Lower lobe of right lung (tissue), 2 donors: ENCODE data around the gene NCKAP1. TPM values are rescaled to one million over a fixed set of nuclear protein-coding genes. Genes with fewer than 3 reads are reported as not detected.

Experiments
- ATAC-seq, 2 donors: fragments of 200-7000 bp; cut with Tn5 transposase; one replicate each; pipeline ENCODE4 v1.9.1; 2020 to 2022; ENCODE audit warnings: mild to moderate bottlenecking in 2 of 2, moderate library complexity in 2 of 2
- DNase-seq: peaks from one replicate; pipeline ENCODE4 v3.0.0-alpha.2; 2020
- H3K27ac ChIP-seq: fragments of 200-600 bp; one replicate; pipeline ENCODE4 v1.8.0; 2022
- H3K27me3 ChIP-seq: fragments of 200-600 bp; one replicate; pipeline ENCODE4 v1.8.0; 2022; ENCODE audit warnings: low read depth
- H3K36me3 ChIP-seq: fragments of 200-600 bp; one replicate; pipeline ENCODE4 v1.8.0; 2022; ENCODE audit warnings: mild to moderate bottlenecking
- H3K4me1 ChIP-seq: fragments of 200-600 bp; one replicate; pipeline ENCODE4 v1.8.0; 2022
- H3K4me3 ChIP-seq: fragments of 200-600 bp; one replicate; pipeline ENCODE4 v1.8.0; 2022; ENCODE audit warnings: mild to moderate bottlenecking
- H3K9me3 ChIP-seq: fragments of 200-600 bp; one replicate; pipeline ENCODE4 v1.8.0; 2022
- intact Hi-C: fragments of 100-400 bp; cut with DNase I; formaldehyde crosslinking; loops from one replicate; pipeline ENCODE4 v1.11.0; 2022
- total RNA-seq: library from RNA; stranded (reverse); fragmentation: NEBNext Ultra II Directional; extraction: Animal tissue kit (Norgen Biotek cat#: 25700); gene quantifications from one replicate; pipeline ENCODE4 v1.2.1, GENCODE V29; 2021
- TF ChIP-seq, protein P1 (sequence below): fragments of 200-600 bp; IDR thresholded peaks from one replicate; pipeline ENCODE4 v1.8.0; 2022; ENCODE audit warnings: antibody characterized with exemption, mild to moderate bottlenecking
- donor health status: DM: no; HTN: yes; CAD: no; lungs with severe emphysema.

Gene NCKAP1
- total RNA-seq, 1 donor from 2014 or later, result 96.8 TPM

DNA sequence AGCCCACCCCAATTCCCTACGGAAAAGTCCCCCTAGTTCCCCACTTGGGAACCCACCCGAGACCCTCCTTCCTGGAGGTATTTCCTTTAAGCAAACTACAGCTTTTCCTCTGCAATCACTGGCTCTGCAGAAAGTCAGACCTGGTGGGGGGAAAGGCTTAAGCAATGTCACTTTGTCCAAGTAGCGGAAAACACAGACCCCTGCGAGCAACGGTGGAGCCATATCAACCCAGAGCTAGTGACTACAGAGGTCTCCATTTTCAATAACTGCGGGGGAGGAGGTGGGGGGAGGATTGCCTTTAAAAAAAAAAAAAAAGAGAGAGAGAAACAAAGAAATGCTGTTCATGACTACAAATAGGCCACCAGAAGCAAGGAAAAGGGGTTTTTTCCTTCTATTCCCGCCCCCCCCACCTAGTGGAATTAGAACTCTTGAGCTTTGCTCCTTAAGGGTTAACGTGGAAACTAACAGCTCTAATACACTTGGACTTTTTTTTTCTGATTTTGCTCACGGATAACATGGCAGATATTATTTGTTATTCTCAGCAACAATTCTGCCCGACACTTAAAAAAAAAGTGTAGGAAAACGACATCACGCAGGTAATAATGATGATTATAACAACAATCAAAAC, 170.7 kb downstream of the NCKAP1 start:
- ATAC-seq (no peak), DNase-seq (no peak)
- intact Hi-C loops, result no loop called here
- TF ChIP-seq, protein P1, sequence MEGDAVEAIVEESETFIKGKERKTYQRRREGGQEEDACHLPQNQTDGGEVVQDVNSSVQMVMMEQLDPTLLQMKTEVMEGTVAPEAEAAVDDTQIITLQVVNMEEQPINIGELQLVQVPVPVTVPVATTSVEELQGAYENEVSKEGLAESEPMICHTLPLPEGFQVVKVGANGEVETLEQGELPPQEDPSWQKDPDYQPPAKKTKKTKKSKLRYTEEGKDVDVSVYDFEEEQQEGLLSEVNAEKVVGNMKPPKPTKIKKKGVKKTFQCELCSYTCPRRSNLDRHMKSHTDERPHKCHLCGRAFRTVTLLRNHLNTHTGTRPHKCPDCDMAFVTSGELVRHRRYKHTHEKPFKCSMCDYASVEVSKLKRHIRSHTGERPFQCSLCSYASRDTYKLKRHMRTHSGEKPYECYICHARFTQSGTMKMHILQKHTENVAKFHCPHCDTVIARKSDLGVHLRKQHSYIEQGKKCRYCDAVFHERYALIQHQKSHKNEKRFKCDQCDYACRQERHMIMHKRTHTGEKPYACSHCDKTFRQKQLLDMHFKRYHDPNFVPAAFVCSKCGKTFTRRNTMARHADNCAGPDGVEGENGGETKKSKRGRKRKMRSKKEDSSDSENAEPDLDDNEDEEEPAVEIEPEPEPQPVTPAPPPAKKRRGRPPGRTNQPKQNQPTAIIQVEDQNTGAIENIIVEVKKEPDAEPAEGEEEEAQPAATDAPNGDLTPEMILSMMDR, result no peak
- Histone ChIP-seq H3K9me3 (no peaks in the 10 kb centered on the region), H3K4me3 (peak overlapping the region; percentile 51), H3K4me1 (peaks cover 15% of the 10 kb centered on the region), H3K27ac (peak overlapping the region; percentile 53), H3K36me3 (no peaks in the 10 kb centered on the region), H3K27me3 (peaks cover 28% of the 10 kb centered on the region)

DNA sequence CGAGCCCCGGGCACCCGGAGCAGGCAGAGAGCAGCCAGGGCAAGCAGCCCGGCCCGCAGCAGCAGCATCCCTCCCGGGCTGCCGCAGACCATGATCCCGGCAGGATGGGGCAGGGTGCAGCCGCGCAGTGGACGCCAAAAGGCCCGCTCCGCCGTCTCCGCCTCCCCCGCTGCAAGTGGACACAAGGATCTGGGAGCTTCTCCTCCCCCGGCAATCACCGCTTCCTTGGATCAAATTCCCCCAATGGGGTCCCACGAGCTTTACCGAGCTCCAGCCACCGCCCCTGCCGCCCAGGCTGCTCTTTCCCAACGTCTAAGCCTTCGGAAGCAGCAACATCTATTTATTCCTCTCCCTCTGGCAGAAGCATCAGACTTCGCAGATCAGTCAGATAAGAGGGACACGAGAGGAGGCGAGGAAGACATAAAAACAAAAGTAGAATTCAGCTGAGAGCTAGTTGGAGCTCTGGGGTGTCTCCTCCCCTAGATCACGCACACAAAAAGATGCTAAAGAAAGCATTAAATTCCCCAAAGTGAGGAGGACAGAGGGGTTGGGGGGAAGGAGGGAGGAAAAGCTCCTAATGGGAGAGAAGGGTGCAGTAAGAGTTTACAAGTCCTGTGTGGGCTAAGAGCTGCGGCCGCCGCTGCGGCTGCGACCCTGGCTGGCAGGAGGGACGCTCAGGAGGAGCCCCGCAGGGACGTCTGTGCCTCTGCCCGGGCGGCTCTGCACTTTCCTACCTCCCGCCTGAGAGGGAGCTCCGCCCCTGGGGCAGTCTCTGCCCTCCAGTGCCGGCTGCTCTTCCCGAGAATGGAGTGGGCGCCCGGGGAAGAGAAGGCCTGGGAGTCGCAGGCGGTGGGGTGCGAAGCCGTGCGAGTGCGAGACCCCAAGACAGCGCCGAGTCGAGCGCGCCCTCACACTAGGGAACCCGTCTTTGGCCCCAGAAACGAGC, 171.5 kb downstream of the NCKAP1 start, which contains the start of gene FRZB:
Gene FRZB (minus strand): TSS at position 177 of the 946 bp plus-strand sequence. CDS start 85 bp downstream, at position 92.
- peaks cover 15% of the 10 kb centered on the region for H3K4me1 ChIP-seq
- intact Hi-C loops, result no loop called here
- peaks cover 28% of the 10 kb centered on the region for H3K27me3 ChIP-seq
- no peaks in the 10 kb centered on the region for H3K36me3 ChIP-seq
- H3K4me3 ChIP-seq, result peak within 1 kb of the TSS; percentile 51
- H3K27ac ChIP-seq, result peak within 1 kb of the TSS; percentile 53
- TF ChIP-seq, protein P1, result no peak
- H3K9me3 ChIP-seq, result no peaks in the 10 kb centered on the region
- ATAC-seq (peak; percentile 80 to 83), DNase-seq (peak; percentile 46)

DNA sequence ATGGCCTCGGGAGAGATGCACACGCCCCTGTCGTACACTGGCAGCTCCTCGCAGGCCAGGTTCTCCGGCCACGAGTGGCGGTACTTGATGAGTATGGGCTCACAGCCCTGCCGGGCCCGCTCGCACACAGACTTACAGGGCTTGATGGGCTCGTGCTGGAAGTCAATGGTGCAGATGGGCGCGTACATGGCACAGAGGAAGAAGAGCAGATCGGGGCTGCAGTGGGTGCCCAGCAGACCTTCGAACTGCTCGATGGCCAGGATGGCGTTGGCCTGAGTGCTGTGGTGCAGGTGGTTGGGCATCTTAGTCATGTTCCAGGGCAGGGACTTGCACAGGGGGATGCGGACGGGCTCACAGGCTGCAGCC, 172.2 kb downstream of the NCKAP1 start:
- Histone ChIP-seq H3K9me3 (no peaks in the 10 kb centered on the region), H3K36me3 (no peaks in the 10 kb centered on the region), H3K4me1 (peaks cover 15% of the 10 kb centered on the region), H3K4me3 (peak overlapping the region; percentile 51), H3K27me3 (peaks cover 28% of the 10 kb centered on the region), H3K27ac (no peak overlapping the region)
- intact Hi-C loops, result no loop called here
- DNase-seq (no peak), ATAC-seq (peak; percentile 43 to 46)
- TF ChIP-seq, protein P1, result no peak

DNA sequence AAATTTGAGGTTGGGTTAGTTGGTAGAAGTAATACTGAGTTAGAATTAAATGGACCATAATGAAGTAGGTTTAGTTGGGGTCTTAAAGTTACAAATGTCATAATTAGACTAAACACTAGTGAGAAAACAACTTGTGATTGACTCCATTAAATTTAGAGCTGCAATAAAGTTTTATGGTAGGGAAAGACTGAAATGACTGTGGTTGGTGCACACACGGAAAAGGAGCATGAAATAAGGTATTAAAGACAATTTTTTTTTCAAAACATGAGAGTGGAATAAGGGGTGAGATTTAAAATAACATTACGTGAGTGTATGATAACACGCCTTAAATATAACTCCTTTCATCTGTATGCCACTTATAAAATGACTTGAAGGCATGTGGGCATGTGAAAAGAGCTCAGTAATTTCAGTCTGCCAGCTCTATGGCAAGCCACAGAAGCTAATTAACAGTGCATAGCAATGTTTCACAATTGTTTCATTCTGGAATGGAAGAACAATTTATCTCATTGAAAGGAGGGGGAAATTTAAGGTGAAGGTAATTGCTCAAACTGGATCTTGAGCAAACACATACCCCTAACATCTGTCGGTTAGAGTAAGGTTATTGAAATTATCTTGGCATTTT, 173.2 kb downstream of the NCKAP1 start:
- TF ChIP-seq, protein P1, result no peak
- ATAC-seq (no peak), DNase-seq (no peak)
- H3K9me3 ChIP-seq, result no peaks in the 10 kb centered on the region
- H3K27ac ChIP-seq, result no peak overlapping the region
- H3K4me1 ChIP-seq, result peaks cover 15% of the 10 kb centered on the region
- peaks cover 28% of the 10 kb centered on the region for H3K27me3 ChIP-seq
- intact Hi-C loops, result no loop called here
- H3K4me3 ChIP-seq, result no peak overlapping the region
- no peaks in the 10 kb centered on the region for H3K36me3 ChIP-seq

DNA sequence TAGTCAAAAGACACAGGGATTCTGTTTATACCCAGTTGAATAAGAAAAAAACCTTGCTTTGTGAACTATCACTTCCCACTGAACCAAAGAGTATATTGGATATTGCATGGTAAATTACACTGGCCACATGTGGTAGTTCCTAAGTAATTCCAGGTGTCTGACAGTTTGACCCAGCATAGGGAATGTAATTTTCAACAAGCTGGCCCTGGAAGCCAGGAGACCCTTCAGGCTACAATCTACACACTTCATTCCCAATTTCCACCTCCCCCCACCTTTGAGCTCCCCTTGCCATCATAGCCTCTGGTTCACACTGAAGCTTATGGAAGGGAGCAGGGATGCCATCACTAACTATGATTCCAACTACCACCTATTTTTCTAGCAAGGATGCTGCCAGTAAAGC, 174.6 kb downstream of the NCKAP1 start:
- no peaks in the 10 kb centered on the region for H3K36me3 ChIP-seq
- DNase-seq, result no peak
- TF ChIP-seq, protein P1, result no peak
- intact Hi-C loops, result no loop called here
- peaks cover 28% of the 10 kb centered on the region for H3K27me3 ChIP-seq
- no peak for ATAC-seq
- peaks cover 15% of the 10 kb centered on the region for H3K4me1 ChIP-seq
- no peak overlapping the region for H3K27ac ChIP-seq
- no peak overlapping the region for H3K4me3 ChIP-seq
- H3K9me3 ChIP-seq, result no peaks in the 10 kb centered on the region
